GM21576 (cell line): ENCODE results near the gene NKX2-4.
"Not testable (repeated sequence)": the region's sequence is repeated elsewhere in the genome, so short reads cannot be mapped to it uniquely, and the experiment has no call there.

Experiments used
- ATAC-seq: cut with Tn5 transposase; IDR thresholded peaks from one replicate; pipeline ENCODE4 v1.9.1; 2021; ENCODE audit warnings: mild to moderate bottlenecking, moderate library complexity; ENCODE audit not compliant: unreplicated experiment

Gene NKX2-4

DNA sequence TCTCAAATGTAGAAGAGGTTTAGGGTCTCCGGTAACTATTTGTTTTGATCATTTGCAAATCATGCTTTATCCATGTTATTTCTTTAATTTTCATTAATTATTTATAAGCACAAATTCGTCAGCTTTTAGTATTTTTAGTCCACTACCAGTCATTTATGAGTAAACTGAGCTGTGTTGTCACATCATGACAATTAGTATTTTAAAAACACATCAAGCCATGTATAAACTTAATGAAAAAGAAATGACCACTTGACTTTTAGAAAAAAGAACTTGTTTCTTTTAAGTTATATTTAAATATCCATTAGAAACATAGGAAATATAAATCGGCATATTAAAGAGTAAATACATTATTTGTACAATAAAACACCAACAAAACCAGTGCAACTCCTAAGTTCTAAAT is 2.8 kb downstream of the NKX2-4 start:
- ATAC-seq, result no peak

DNA sequence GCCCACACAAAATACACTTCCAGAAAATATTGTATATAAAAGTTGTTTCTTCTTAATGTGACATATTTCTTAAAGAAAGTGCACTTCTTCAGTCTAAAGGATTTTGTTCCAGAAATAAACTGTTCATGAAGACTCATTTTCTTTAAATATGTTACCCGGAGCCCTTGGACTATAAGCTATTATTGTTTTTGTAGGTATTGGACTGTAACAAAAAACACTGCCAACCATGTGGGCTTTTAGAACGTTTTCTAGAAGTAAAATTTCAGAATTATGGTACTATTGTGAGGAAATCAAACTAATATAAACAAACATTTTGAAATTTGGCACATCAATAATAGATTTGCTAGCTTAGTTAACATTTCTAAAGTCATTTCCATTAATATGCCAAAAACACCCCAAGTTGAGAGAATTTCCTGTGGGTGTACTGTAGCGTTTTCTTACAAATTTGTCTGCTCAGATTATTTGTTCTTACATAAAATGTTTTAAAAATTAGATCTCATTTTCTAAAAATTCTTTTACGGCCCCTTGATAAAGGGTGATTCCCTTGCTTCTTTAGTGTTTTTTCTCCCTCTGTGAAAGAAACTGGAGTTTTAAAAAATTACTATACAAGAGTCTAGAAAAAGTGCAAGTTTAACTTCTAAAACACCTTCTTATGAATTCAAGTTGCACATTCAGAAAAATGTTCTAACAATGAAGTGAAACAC is 3.4 kb downstream of the NKX2-4 start:
- no peak for ATAC-seq

DNA sequence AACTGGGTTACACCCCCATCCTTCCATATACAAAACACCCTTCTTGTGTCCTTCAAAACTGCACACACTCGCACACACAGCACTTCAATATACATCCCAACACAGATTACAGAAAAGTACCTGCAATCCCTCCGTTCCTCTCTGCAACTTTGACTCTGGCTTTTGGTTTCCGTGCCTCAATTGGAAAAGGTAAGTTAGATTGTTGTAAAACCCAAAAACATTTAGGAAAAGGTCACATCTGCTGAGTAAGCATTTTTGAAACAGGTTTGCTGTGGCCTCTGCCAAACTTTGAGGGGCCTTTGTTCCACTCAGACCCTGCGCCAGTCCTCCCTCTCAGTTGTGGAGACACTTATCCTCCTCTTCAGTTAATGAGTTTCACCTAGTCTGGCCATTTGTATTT is 4.2 kb downstream of the NKX2-4 start:
- ATAC-seq, result no peak

DNA sequence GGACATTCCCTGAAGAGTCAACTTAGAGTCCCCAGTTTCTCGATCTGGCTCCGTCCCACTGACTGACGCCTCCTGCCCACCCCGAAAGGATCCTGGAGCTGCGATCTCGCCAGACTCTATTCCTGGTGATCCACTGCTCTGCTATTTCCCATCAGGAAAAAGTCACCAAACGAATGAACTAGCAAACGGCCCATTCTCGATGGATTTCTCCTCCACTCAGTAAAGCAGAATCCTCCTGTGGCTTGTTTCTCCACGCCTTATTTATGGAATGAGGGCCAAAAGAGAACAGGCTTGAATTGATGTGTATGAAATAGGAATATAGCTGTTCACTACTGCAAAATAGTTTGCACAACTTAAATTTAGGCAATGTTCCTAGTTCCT is 5.4 kb downstream of the NKX2-4 start:
- ATAC-seq, result no peak

DNA sequence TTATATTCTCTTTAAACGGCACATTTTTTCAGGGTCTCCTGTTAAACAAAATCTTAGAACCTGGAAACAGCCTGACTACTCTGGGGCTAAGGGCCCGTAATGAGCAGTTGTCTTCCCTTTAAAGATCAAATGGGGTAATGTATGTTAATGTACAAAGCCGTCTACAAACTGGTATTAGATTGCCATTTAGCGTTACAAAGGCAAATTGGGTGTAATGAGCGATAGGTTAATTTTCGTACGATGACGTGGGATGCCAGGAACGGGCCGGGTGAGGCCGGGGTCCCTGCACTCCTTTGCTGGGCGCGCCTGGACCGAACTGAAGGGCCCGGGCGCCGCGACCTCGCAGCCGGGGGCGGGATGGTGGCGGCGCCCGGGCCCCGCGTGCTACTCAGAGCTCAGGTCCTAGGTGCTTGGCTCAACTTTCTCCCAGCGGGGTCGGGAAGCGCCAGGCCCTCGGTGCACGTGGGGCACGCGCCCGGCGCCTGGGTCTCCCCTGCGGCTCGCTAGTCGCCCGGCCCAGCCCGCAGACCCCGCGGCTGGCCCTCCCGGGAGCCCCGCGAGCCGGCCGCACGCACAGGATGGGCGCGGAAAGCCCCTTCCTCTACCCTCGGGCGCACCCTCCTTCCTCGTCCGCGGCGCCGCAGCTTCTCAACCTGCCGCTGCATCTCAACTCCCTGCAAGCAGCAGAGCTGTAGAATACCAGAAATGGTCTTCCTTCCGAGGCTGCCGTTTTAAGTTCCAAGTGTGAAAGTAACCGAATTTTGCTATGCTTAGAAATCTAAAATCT is 5.9 kb downstream of the NKX2-4 start:
- no peak for ATAC-seq

DNA sequence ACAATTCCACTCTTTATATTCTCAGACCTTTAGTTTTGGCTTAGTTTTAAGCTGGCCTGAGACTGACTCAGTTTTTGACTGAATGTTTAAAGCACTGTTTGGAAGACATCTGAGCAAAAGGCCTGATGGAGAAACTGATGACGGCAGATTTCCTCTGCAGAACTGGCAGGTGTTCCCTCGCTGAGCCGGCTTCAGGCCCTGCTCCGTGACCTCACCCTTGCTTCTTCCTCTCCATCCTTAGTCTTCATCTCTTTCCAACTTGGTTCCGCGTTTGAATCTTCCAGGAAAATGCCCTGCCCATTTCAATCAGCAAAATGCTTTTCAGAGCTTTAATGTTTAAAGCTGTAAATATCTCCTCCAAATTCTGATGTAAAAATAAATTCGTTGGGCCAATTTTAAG is 6.6 kb downstream of the NKX2-4 start:
- ATAC-seq, result no peak

DNA sequence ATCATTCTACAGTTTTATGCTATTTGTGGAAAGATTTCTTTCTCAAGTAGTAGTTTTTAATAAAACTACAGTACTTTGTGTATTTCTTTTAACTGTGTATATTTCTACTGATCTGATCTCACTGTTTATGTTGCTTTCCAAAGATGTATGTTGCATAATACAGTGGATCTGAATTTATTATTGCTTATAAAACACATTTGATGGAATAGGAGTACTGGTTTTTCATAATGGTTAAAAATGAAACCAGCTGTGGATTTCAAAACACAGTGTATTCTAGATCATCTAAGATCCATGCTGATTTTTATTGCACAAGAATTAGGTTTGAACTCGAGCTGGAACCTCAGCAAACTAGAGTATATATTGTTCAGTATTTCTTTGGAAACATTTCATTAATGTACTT is 8.0 kb downstream of the NKX2-4 start:
- no peak for ATAC-seq

DNA sequence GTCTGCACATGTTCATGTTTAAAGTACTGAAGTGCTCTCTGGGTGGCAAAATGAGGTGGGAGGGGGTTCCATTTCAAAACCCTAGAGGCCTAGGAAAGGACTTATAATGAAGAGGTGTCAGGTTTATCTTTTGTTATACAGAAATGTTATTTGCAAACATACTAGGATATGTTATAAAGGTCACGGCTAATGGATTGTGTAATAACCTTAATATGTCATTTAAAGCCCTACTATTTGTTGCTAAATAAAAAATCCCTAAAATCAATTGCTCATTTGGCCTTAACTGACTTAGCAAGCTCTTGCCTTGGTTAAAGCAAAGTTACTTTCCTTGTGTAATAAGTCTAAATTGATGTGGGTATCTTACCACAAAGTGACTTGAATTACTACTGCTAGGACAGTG is 8.8 kb downstream of the NKX2-4 start:
- ATAC-seq, result no peak

DNA sequence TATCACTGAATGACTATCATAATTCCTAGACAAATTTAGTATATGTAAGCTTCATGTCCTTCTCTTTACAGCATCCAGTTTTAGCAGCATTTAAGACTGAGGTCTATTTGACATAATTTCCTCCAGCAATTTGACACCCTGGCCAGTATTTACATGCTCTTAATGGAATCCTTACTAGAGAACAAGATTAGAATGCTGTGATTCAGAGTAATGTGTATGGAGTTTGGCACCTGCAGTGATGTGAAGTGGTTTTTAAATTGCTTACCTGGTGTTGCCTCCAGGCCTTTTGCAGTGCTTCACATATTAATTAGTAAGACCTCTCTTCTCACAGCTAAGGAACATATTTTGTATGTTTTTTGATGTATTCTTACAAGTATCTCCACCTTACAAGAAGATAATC is 9.8 kb downstream of the NKX2-4 start:
- no peak for ATAC-seq

DNA sequence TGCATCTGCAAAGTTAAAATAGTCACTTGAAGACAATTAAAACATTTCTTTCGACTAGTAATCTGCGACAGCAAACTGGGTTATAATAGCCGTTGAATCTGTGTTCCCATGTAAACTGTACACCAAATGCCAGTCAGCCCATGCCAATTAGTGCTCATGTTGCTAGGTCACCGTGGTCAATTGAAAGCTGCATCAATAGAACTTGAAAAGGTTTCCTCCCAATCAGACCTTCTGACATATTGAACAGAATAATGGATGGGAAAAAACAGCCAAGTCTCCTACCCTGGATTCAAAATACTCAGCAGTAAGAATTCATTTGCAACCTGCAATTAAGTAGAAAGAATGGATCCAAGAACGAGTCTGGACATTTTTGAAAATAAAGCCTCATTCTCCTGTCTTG is 11.2 kb downstream of the NKX2-4 start:
- ATAC-seq, result no peak

DNA sequence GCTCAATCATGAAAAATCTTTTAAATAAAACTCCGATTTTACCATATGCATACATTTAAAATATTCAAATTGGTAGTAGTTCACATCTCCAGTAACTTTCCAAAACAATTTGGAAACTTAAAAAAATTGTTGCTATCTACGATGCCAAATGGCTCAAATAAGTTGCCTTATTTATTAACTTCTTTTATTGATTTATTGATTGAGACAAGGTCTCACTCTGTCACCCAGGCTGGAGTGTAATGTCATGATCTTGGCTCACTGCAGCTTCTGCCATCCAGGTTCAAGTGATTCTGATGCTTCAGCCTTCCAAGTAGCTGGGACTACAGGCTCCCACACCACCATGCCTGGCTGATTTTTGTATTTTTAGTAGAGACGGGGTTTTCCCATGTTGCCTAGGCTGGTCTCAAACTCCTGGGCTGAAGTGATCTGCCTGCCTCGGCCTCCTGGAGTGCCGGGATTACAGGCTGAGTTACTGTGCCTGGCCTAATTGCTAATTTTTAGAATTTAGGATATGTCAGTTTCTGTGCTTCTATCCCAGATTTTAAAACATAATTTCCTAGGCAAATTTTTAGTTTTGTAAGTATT is 12.9 kb downstream of the NKX2-4 start:
- ATAC-seq, result no peak

DNA sequence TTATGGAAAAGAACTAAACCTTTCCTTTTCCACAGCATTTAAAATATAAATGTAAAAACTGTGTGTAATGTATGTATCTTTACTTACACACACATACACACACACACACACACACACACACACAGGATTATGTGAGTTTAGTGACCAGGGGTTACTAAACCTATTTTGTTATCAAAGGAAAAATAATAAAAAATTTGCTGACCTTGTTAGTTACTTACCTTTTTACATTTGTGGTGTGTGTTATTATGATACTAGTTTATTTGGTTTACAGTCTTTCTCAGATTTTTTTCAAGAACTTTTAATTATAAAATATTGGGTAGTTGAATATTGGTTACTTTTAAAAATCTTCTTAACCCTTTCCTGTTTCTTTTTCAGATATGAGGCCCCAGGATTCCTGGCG is 15.7 kb downstream of the NKX2-4 start:
- ATAC-seq, result no peak

DNA sequence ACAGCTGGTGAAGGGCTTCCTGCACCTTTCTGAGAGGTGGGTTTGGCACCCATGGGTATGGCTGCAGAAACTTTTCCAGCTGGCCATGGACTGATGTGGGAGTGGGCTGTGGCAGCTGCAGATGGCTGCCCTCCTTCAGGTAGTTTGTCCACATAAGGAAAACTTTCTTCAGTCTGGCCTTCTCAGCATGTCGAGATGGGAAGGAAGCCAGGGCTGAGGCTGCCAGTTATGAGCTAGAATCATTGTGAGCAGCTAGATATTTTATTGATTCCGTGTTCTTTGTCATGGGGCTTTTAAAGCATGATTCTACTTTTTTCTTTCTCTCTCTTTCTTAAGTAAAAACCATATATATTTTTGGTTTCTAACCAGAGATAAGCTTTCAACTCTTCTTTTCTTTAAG is 16.6 kb downstream of the NKX2-4 start:
- ATAC-seq, result no peak

DNA sequence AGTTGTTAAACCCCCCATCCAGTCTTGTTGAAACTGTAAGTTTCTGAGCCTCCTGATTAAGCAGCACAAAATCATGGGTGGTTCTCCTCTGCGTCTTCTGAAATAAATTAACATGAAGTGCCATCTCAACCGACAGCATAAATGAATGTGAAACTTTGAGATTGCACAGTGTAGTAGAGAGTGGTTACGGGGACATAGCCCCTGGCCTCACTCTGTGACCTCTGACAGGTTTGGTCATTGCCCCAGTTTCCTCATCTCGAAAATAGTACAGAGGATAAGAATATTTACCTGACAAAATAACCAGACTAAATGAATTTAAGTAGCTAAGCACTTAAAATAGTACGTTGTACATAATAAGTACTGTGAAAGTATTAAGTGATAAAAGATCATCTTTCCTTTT is 19.1 kb downstream of the NKX2-4 start:
- ATAC-seq, result no peak

DNA sequence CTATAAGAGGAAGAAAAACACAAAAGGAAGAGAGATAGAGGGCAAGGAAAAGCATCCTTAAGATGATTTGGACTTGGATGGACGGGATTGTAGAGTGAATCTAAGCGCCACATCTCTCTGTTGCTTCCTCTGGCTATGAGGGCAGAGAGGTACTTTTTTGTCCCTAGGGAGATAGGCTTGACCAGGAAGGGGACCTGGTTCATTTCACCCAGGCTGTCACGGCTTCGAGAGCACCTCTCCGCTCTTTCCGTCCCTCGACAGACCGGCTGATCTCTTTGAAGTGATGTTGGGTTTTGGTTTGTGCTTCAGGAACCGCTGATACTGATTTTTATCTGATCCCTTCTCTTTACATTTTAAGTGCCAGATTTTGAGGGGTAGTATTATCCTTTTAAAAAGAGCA is 19.6 kb downstream of the NKX2-4 start:
- no peak for ATAC-seq

DNA sequence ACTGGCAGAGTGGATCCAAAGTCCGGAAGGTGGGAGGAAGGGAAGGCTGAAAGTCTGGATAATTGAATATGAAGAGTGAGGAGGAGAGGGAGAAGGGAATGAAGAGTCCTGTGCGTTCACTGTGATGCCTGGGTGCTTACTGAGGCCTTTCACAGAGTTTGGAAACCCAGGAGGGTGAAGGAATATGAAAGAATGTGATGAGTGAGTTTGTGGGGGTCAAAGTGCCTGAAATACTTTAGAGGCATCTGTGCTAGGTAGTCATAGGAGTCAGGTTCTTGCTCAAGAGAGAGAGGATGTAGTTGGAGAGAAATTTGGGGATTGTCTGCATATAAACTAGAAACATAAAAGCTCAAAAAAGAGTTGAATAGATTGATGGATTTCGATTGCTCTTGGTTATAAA is 20.7 kb downstream of the NKX2-4 start:
- ATAC-seq, result no peak

DNA sequence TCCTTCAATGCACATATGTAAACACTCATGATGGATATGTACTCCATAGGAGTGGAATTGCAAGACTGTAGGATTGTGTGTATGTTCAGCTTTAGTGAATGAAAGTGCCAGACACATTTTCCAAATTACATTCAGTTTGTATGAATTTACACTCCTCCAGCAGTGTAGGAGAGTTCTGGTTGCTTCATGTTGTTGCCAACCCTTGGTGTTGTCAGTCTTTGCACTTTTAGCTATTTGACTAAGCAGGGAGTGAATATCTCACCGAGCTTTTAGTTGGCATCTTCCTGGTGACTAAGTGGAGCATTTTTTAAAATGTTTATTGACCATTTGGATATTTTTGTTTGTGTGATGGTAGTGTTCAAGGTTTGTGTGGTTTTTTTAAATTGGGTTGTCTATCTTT is 23.9 kb downstream of the NKX2-4 start:
- no peak for ATAC-seq

DNA sequence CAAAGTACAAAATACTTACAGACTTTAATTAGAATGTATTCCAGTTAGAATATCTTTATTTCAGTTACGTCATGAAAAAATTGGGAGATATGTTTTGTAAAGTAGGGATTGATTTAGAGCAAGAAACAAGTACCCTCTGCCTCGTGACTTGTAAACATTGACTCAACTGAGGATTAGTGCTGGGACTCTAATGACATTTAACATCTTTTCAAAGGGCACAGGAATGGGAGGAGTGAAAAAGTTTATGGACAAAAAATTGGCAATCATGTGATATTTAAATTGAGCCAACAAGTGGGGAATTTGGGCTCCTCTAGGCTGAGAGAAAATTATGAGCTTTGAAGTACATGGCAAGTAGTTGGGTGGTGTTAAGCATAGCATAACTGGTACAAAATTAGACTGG is 25.3 kb downstream of the NKX2-4 start:
- no peak for ATAC-seq

DNA sequence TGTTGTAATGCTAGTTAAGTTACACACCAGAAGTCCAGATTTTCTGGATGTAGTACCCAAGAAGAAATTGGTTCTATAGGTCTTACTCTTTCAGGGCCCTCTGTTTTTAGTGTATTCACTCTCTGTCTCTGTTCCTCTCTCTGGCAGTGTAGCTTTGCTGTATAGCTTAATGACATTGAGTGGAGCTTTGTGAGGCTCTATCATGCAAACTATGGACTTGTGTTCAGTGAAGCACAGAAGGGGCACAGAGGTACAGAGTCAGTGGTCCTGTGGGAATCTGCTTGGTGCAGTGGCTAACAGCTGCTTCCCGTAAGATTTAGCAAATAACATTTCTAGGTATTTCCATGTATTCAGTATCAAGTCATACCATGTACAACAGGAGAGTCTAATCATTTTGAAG is 26.1 kb downstream of the NKX2-4 start:
- ATAC-seq, result no peak

DNA sequence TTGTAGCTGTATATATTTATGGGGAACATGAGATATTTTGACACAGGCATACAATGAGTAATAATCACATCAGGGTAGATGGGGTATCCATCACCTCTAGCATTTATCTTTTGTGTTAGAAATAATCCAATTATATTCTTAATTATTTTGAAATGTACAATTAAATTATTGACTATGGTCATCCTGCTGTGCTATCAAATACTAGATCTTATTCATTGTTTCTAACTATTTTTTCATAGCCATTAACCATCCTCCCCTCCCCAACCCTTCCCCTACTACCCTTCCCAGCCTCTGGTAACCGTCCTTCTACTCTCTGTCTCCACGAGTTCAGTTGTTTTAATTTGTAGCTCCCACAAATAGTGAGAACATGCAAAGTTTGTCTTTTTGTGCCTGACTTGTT is 28.5 kb downstream of the NKX2-4 start:
- no peak for ATAC-seq

DNA sequence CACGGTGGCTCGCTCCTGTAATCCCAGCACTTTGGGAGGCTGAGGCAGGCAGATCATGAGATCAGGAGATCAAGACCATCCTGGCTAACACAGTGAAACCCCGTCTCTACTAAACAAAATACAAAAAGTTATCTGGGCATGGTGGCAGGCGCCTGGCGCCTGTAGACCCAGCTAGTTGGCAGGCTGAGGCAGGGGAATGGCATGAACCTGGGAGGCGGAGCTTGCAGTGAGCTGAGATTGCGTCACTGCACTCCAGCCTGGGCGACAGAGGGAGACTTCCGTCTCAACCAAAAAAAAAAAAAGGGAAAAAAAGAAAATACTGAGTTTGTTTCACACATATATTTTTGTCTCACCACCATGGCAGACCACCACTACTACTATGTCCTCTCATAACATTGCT is 31.1 kb downstream of the NKX2-4 start:
- ATAC-seq, result not testable (repeated sequence)

DNA sequence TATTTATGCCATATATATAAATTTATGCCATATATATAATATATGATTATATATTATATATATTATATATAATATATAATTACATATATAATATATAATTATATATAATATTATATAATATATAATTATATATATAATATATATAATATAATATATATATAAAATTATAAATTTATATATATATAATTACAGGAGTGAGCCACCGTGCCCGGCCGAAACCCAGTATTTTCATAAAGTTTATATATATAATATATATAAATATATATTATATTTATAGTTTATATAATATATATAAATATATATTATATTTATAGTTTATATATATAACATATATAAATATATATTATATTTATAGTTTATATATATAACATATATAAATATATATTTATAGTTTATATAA is 31.6 kb downstream of the NKX2-4 start:
- ATAC-seq, result no peak
